ENCODE results near the gene NRP1. TPM values are rescaled to one million over a fixed set of nuclear protein-coding genes. Genes with fewer than 3 reads are reported as not detected.

NRP1 gene
- total RNA-seq, 1 experiment from 2014 or later = 0.99 TPM

GRCh38 chr10:33289776-33290175, 44.7 kb downstream of the NRP1 start:
- Histone ChIP-seq H3K9me3 (no peaks in the 10 kb centered on the region), H3K4me3 (no peak overlapping the region), H3K27me3 (no peaks in the 10 kb centered on the region), H3K36me3 (no peaks in the 10 kb centered on the region)
- DNase-seq = no peak

- DNase-seq = no peak
Observed at GRCh38 chr10:33288127-33288526, 46.3 kb downstream of the NRP1 start.

GRCh38 chr10:33287112-33287511, 47.4 kb downstream of the NRP1 start:
- H3K27me3 ChIP-seq = no peaks in the 10 kb centered on the region

More at GRCh38 chr10:33288127-33288526, 46.3 kb downstream of the NRP1 start:
- Histone ChIP-seq H3K4me3 (no peak overlapping the region), H3K9me3 (no peaks in the 10 kb centered on the region), H3K27me3 (no peaks in the 10 kb centered on the region), H3K36me3 (no peaks in the 10 kb centered on the region)

GRCh38 chr10:33286157-33286934, 48.1 kb downstream of the NRP1 start:
- no peaks in the 10 kb centered on the region for H3K36me3 ChIP-seq
- H3K4me3 ChIP-seq = no peak overlapping the region
- H3K27me3 ChIP-seq = no peaks in the 10 kb centered on the region
- no peak for DNase-seq
- no peaks in the 10 kb centered on the region for H3K9me3 ChIP-seq

More at GRCh38 chr10:33287112-33287511, 47.4 kb downstream of the NRP1 start:
- no peak overlapping the region for H3K4me3 ChIP-seq
- no peaks in the 10 kb centered on the region for H3K36me3 ChIP-seq
- no peak for DNase-seq
- H3K9me3 ChIP-seq = no peaks in the 10 kb centered on the region

GRCh38 chr10:33284945-33285344, 49.5 kb downstream of the NRP1 start:
- Histone ChIP-seq H3K4me3 (no peak overlapping the region), H3K27me3 (no peaks in the 10 kb centered on the region), H3K9me3 (no peaks in the 10 kb centered on the region), H3K36me3 (no peaks in the 10 kb centered on the region)
- no peak for DNase-seq

- Histone ChIP-seq H3K27me3 (no peaks in the 10 kb centered on the region), H3K4me3 (no peak overlapping the region), H3K9me3 (no peaks in the 10 kb centered on the region), H3K36me3 (no peaks in the 10 kb centered on the region)
- DNase-seq = no peak
Observed at GRCh38 chr10:33279811-33280602, 54.5 kb downstream of the NRP1 start.

GRCh38 chr10:33279276-33279675, 55.2 kb downstream of the NRP1 start:
- peak; percentile 5 for DNase-seq
- no peaks in the 10 kb centered on the region for H3K9me3 ChIP-seq
- no peak overlapping the region for H3K4me3 ChIP-seq
- no peaks in the 10 kb centered on the region for H3K36me3 ChIP-seq
- H3K27me3 ChIP-seq = no peaks in the 10 kb centered on the region

GRCh38 chr10:33278198-33278597, 56.3 kb downstream of the NRP1 start:
- H3K36me3 ChIP-seq = no peaks in the 10 kb centered on the region
- no peaks in the 10 kb centered on the region for H3K27me3 ChIP-seq
- no peak overlapping the region for H3K4me3 ChIP-seq
- H3K9me3 ChIP-seq = no peaks in the 10 kb centered on the region
- DNase-seq = no peak

- H3K36me3 ChIP-seq = no peaks in the 10 kb centered on the region
- H3K9me3 ChIP-seq = no peaks in the 10 kb centered on the region
- H3K27me3 ChIP-seq = no peaks in the 10 kb centered on the region
- peak; percentile 7 for DNase-seq
- no peak overlapping the region for H3K4me3 ChIP-seq
Observed at GRCh38 chr10:33277135-33277536, 57.3 kb downstream of the NRP1 start.

- no peaks in the 10 kb centered on the region for H3K36me3 ChIP-seq
- no peaks in the 10 kb centered on the region for H3K27me3 ChIP-seq
- DNase-seq = no peak
- H3K9me3 ChIP-seq = no peaks in the 10 kb centered on the region
- H3K4me3 ChIP-seq = no peak overlapping the region
Observed at GRCh38 chr10:33276282-33276923, 58.1 kb downstream of the NRP1 start.

GRCh38 chr10:33274096-33274785, 60.2 kb downstream of the NRP1 start:
- DNase-seq = no peak
- Histone ChIP-seq H3K9me3 (no peaks in the 10 kb centered on the region), H3K27me3 (no peaks in the 10 kb centered on the region), H3K36me3 (no peaks in the 10 kb centered on the region), H3K4me3 (no peak overlapping the region)

GRCh38 chr10:33273295-33274002, 61.0 kb downstream of the NRP1 start:
- DNase-seq = peak; percentile 95
- H3K27me3 ChIP-seq = no peaks in the 10 kb centered on the region
- no peaks in the 10 kb centered on the region for H3K36me3 ChIP-seq
- H3K9me3 ChIP-seq = no peaks in the 10 kb centered on the region
- H3K4me3 ChIP-seq = peak overlapping the region; percentile 14

- Histone ChIP-seq H3K36me3 (no peaks in the 10 kb centered on the region), H3K4me3 (no peak overlapping the region), H3K9me3 (no peaks in the 10 kb centered on the region), H3K27me3 (no peaks in the 10 kb centered on the region)
- no peak for DNase-seq
Observed at GRCh38 chr10:33272635-33273034, 61.8 kb downstream of the NRP1 start.

- no peak for DNase-seq
- H3K36me3 ChIP-seq = no peaks in the 10 kb centered on the region
- no peaks in the 10 kb centered on the region for H3K27me3 ChIP-seq
- H3K9me3 ChIP-seq = no peaks in the 10 kb centered on the region
- no peak overlapping the region for H3K4me3 ChIP-seq
Observed at GRCh38 chr10:33271969-33272583, 62.4 kb downstream of the NRP1 start.

- no peak for DNase-seq
- Histone ChIP-seq H3K4me3 (no peak overlapping the region), H3K27me3 (no peaks in the 10 kb centered on the region), H3K9me3 (no peaks in the 10 kb centered on the region), H3K36me3 (no peaks in the 10 kb centered on the region)
Observed at GRCh38 chr10:33270971-33271370, 63.5 kb downstream of the NRP1 start.

GRCh38 chr10:33267708-33268107, 66.8 kb downstream of the NRP1 start:
- Histone ChIP-seq H3K36me3 (no peaks in the 10 kb centered on the region), H3K4me3 (no peak overlapping the region), H3K27me3 (no peaks in the 10 kb centered on the region), H3K9me3 (no peaks in the 10 kb centered on the region)
- DNase-seq = no peak

All from MG63 (cell line).